Measurements from ENCODE around the gene SPNS2.

SPNS2 gene

GRCh38 chr17:4538236-4539002, 39.7 kb downstream of the SPNS2 start:
- no peak for DNase-seq

- DNase-seq, result no peak
These were observed 40.3 kb downstream of the SPNS2 start for GRCh38 chr17:4539025-4539424.

GRCh38 chr17:4539576-4540223, 41.0 kb downstream of the SPNS2 start:
- no peak for DNase-seq

- no peak for DNase-seq
These were observed 41.6 kb downstream of the SPNS2 start for GRCh38 chr17:4540224-4540651.

GRCh38 chr17:4540687-4541327, 42.1 kb downstream of the SPNS2 start:
- DNase-seq, result no peak

- no peak for DNase-seq
These were observed 42.8 kb downstream of the SPNS2 start for GRCh38 chr17:4541328-4542002.

GRCh38 chr17:4542003-4542725, 43.5 kb downstream of the SPNS2 start:
- no peak for DNase-seq

- DNase-seq, result no peak
These were observed 44.1 kb downstream of the SPNS2 start for GRCh38 chr17:4542726-4543191.

- no peak for DNase-seq
These were observed 44.9 kb downstream of the SPNS2 start for GRCh38 chr17:4543557-4544026.

GRCh38 chr17:4544135-4544950, 45.7 kb downstream of the SPNS2 start:
- DNase-seq, result no peak

- DNase-seq, result no peak
These were observed 46.2 kb downstream of the SPNS2 start for GRCh38 chr17:4544951-4545216.

- no peak for DNase-seq
These were observed 46.7 kb downstream of the SPNS2 start for GRCh38 chr17:4545217-4545951.

GRCh38 chr17:4547118-4547906, 48.6 kb downstream of the SPNS2 start:
- DNase-seq, result no peak

GRCh38 chr17:4548061-4548461, 49.4 kb downstream of the SPNS2 start:
- no peak for DNase-seq

GRCh38 chr17:4548721-4549531, 50.2 kb downstream of the SPNS2 start:
- DNase-seq, result no peak

- DNase-seq, result no peak
These were observed 51.3 kb downstream of the SPNS2 start for GRCh38 chr17:4549781-4550533.

GRCh38 chr17:4550534-4551039, 51.9 kb downstream of the SPNS2 start:
- DNase-seq, result no peak

- no peak for DNase-seq
These were observed 52.5 kb downstream of the SPNS2 start for GRCh38 chr17:4551141-4551540.
